HuH-7 (cell line): ENCODE measurements around the gene F11.
"Not testable (repeated sequence)": the region's sequence is repeated elsewhere in the genome, so short reads cannot be mapped to it uniquely, and the experiment has no call there.

Experiments
- DNase-seq: peaks from one replicate; pipeline ENCODE4 v3.0.0; 2011; ENCODE audit warnings: low spot score

Gene F11

GRCh38 chr4:186249785-186250754 lies 15.9 kb upstream of the F11 start:
- no peak for DNase-seq

GRCh38 chr4:186250760-186251159 lies 15.2 kb upstream of the F11 start:
- DNase-seq: no peak

GRCh38 chr4:186255122-186255521 lies 10.9 kb upstream of the F11 start:
- no peak for DNase-seq

DNA sequence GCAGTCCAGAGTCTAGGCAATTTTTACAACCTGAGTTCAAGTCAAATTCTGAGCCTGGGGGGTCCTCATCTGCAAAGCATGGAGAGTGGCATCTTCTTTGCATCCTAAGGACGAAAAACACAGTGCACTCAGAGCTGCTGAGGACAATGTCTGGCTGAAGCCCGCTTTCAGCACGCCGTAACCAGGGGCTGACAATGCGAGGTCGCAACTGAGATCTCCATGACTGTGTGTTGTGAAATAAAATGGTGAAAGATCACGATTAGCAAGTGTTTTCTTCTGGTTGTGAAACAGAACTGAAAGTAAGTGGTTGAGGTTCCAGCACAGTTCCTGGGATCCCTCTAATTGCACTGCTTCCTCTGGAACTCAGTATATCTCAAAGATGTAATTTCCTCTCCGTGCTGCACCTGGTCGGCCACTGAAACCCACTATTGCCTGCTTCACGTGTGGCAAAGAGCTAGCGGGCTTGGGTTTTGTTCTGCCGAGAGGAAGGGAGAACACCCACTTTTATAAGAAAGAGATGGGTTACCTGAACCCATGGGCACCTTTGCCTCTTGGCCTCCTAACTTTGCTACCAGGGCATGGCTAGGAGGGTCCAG lies 7.7 kb upstream of the F11 start:
- no peak for DNase-seq

DNA sequence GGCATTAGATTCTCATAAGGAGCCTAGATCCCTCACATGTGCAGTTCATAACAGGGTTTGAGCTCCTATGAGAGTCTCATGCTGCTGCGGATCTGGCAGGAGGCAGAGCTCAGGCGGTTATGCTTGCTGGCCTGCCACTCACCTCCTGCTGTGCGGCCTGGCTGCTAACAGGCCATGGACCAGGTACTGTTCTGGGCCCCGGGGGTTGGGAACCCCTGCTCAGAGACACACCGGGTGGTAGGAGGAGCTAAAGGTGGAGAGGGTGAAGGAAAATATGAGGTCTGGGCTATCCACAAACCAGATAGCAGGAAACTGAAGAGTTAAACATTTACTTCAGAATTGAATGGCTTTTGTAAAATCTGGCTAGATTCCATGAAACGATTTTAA lies 5.9 kb upstream of the F11 start:
- no peak for DNase-seq

GRCh38 chr4:186260504-186261448 lies 5.2 kb upstream of the F11 start:
- DNase-seq: no peak

DNA sequence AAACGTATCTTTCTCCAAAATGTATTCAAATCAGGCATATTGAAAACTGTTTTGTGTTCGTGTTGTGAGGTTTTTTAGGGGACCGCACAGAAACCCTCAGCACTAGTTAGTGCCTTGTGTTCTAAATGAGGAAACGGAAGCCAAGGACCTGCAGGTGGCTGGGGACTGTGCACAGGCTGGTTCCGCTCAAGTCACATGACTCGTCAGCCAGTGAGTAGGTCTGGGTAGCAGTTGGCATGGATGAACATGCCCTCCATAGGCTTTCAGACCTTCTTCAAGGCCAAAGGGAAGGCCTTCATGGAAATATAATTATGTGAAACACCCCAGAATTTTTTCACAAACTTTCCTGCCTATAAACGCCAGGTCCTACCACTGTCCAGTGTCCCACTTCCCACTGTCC lies 1.3 kb upstream of the F11 start:
- DNase-seq: no peak

GRCh38 chr4:186265250-186265649 lies 739 bp upstream of the F11 start:
- not testable (repeated sequence) for DNase-seq

GRCh38 chr4:186266729-186267456 lies 904 bp downstream of the F11 start:
- DNase-seq: no peak

DNA sequence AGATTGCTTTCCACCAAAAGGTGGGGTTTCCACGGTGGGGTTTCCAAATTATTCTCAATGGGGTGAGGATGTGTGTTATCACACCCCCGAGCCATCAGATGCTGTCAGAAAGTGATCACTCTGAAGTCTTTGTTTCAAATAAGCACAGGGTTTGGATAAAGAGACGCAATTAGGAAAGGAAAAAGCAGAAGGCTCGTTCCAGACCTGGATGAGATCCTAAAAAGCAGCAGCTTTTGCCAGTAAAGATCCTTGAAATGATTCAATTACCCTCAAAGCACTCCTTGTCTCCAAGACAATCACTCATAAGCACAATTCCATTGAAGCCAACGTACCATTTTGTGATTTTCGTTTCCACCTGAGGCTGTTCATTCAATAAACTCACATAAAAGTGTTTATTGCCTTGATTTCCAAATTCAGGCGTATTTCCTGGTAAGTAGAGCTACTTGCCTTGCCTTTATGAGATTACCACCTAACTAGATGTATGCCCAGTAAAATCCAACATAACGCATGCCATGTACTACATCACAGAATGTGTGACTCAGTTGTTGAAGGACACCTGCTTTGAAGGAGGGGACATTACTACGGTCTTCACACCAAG lies 5.2 kb downstream of the F11 start:
- DNase-seq: no peak

DNA sequence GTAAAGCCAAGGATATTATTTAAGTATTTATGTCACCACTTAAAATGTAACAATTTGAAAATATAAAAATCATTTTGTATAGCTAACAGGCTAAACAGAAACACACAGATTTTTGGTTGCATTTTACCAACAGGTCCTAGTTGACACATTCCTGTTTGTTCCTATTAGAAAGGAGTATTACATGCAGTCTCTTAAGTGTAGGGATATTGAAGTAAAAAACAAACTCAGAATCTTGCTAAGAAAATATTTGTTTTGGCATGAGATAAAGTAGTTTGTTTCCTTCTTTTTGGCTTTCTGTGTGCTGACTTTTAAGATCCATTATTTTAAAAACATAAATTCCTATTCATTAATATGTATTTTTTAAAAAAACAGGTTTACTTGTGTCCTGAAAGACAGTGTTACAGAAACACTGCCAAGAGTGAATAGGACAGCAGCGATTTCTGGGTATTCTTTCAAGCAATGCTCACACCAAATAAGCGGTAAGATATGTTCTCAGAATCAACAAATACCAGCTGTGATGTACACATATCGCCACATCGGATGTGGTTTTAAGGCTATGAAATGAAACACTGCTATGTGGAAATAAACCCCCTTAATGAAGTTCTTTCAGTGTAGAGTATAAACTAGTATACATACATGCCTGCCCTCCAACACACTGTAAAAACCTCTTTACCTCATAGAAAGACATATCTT lies 6.9 kb downstream of the F11 start:
- DNase-seq: no peak

DNA sequence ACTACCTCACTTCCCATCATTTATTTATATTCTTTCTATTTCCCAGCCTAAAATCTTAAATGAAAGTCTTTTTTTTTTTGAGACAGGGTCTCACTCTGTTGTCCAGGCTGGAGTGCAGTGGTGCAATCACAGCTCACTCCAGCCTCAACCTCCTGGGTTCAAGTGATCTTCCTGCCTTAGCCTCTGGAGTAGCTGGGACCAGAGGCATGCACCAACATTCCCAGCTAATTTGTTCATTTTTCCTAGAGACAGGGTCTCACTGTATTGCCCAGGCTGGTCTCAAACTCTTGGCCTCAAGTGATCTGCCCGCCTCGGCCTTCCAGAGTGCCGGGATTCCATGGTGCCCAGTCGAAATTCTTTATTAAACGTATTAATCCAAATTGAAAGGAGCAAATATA lies 7.4 kb downstream of the F11 start:
- DNase-seq: not testable (repeated sequence)

DNA sequence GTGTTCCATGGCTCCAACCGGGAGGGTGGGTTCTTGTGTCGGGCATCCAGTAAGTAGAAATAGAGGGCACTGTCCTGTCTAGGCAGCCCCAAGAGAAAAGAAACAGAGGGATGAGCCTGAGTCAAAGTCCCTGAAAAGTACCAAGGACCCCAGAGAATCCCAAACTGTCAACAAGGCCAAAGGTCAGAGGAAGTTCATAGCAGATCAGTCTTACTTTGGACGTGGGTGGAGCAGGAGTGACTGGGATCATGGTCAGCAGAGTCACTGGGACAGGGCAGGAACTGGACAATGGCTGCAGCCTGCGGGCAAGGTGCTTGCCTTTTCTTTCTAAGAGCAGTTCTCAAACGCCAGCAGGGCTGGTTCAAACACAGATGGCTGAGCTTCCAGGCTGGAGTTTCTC lies 17.3 kb downstream of the F11 start:
- DNase-seq: no peak

- no peak for DNase-seq
Observed at GRCh38 chr4:186285147-186285546, 19.2 kb downstream of the F11 start.

GRCh38 chr4:186286581-186286980 lies 20.6 kb downstream of the F11 start:
- DNase-seq: no peak

DNA sequence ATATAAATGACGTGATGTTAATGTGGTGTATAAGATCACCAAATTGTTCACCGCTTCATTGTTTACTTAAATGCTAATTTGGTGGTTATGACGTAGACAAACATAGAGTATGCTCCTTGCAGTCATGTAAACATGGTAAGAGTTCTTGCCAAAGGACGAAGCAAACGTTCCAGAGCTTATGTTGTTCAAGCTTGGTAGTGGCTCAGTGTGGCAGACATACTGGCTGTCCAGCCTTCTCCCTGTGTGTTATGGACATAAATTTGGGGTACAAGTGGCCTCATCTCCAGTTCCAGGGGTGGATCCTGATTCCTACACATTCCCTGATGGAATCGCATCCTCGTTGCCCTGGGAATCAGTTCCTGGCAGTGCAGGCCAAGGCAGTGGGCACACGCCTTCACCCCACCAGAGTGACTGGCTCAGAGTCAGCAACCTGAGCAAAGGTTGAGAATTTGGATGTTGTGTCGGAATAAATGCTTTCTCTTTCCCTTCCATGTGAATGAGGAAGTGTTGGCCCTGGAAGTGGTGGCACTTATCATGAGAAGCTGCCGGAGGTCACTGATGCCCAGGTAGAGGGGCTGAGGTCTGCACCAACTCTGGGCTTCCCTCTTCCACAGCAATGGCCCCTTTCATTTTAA lies 25.4 kb downstream of the F11 start:
- no peak for DNase-seq

- no peak for DNase-seq
Observed at GRCh38 chr4:186294160-186294559, 28.2 kb downstream of the F11 start.

DNA sequence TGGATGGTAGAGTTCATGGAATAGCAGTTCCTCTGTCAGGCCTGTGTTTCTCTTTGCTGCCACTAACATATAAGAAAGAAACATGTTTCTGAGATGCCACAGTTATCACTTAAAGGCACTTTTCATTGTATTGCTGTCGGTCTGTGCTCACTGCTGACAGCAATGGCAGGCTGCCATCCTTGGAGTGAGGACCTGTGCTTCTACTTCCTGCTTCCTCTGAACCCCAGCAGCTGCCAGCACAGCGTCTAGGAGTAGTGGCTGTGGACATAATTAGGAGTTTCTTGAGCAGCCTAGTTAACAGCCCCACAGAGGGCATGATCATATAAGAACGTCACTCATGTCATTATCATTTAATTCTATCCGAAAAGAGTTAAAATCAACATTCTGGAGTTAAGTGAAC lies 30.5 kb downstream of the F11 start:
- DNase-seq: no peak

DNA sequence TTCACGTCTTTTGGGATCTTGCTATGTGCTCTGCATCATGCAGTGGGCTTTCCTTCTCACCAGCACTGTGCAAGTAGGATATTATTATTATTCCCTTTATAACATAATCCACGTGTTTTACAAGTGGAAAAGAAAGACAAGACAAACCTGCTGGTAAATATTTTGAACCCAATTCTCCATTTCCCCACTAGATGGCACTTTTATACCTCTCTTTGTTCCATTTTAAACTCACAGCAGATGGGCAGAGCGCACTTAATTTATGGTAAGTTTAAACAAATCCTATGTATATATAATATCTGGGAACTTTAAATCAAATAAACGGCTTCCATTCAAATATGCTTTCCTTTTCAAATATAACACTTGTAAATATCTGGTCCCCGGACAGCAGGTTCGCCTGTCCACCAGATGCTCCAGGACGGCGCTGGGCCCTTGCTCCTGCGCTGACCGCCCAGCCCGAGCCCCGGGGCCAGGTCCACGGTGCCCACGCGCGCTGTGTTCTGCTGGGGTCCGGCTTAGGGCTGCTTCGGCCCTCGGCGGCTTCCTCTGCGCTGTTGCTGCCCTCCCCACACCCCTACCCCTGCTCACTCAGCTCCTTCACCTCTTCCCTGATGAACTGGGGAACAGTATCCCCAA lies 31.1 kb downstream of the F11 start:
- peak; percentile 11 for DNase-seq
